KG1 (cell line): Measurements from ENCODE around the gene SOAT1.
A peak's percentile ranks its signal among the peaks of the same experiment; 100 is the strongest.
"Not testable (repeated sequence)": the region's sequence is repeated elsewhere in the genome, so short reads cannot be mapped to it uniquely, and the experiment has no call there.

Source experiments
- DNase-seq: peaks from one replicate; lab custom pipeline; 2025; lab: John Stamatoyannopoulos, UW

Gene SOAT1

GRCh38 chr1:179293340-179294327, at the start of gene SOAT1:
TSS of gene SOAT1 (plus strand) at chr1:179293797. CDS start at chr1:179302685, 8,888 bp downstream.
- peak; percentile 84 for DNase-seq

GRCh38 chr1:179245426-179245825, 48.2 kb upstream of the SOAT1 start:
- DNase-seq: not testable (repeated sequence)

- DNase-seq: no peak
These were observed 45.7 kb upstream of the SOAT1 start for GRCh38 chr1:179247923-179248322.

- DNase-seq: no peak
These were observed 41.9 kb upstream of the SOAT1 start for GRCh38 chr1:179251675-179252074.

GRCh38 chr1:179252606-179253005, 41.0 kb upstream of the SOAT1 start:
- DNase-seq: no peak

GRCh38 chr1:179253286-179253972, 40.2 kb upstream of the SOAT1 start:
- no peak for DNase-seq

GRCh38 chr1:179262183-179262582, 31.4 kb upstream of the SOAT1 start:
- no peak for DNase-seq

GRCh38 chr1:179263121-179263520, 30.5 kb upstream of the SOAT1 start:
- no peak for DNase-seq

GRCh38 chr1:179264507-179264906, 29.1 kb upstream of the SOAT1 start:
- DNase-seq: no peak

- DNase-seq: no peak
These were observed 24.5 kb upstream of the SOAT1 start for GRCh38 chr1:179269071-179269470.

- not testable (repeated sequence) for DNase-seq
These were observed 19.2 kb upstream of the SOAT1 start for GRCh38 chr1:179274424-179274823.

- no peak for DNase-seq
These were observed 14.7 kb upstream of the SOAT1 start for GRCh38 chr1:179278920-179279319.

- no peak for DNase-seq
These were observed 9.6 kb upstream of the SOAT1 start for GRCh38 chr1:179283992-179284391.

- DNase-seq: no peak
These were observed 5.7 kb upstream of the SOAT1 start for GRCh38 chr1:179287946-179288345.

- DNase-seq: no peak
These were observed 4.6 kb upstream of the SOAT1 start for GRCh38 chr1:179288977-179289376.

- DNase-seq: no peak
These were observed 1.7 kb downstream of the SOAT1 start for GRCh38 chr1:179295164-179295755.

- DNase-seq: no peak
These were observed 2.9 kb downstream of the SOAT1 start for GRCh38 chr1:179296356-179297104.

- no peak for DNase-seq
These were observed 3.4 kb downstream of the SOAT1 start for GRCh38 chr1:179297105-179297378.

- no peak for DNase-seq
These were observed 5.4 kb downstream of the SOAT1 start for GRCh38 chr1:179298952-179299351.

- DNase-seq: no peak
These were observed 6.5 kb downstream of the SOAT1 start for GRCh38 chr1:179300112-179300511.

GRCh38 chr1:179302070-179302469, 8.5 kb downstream of the SOAT1 start:
- no peak for DNase-seq

- no peak for DNase-seq
These were observed 9.7 kb downstream of the SOAT1 start for GRCh38 chr1:179303200-179303785.
